Nucleus accumbens (tissue), 56 donors: ENCODE measurements around the gene CBX7.

Experiments used
- DNase-seq, 56 donors: peaks; one replicate each; lab custom pipeline; 2025; lab: John Stamatoyannopoulos, UW

Gene CBX7

GRCh38 chr22:39152511-39153219 is at the start of gene CBX7:
TSS of gene CBX7 (minus strand) at chr22:39152680. CDS start at chr22:39152444, 236 bp downstream.
- peak; percentile 35 to 99 (median 90) for DNase-seq

GRCh38 chr22:39197578-39197977 is 45.1 kb upstream of the CBX7 start:
- DNase-seq, result no peak

- DNase-seq, result no peak
Observed at GRCh38 chr22:39194098-39194497, 41.6 kb upstream of the CBX7 start.

- DNase-seq, result no peak
Observed at GRCh38 chr22:39188809-39189208, 36.3 kb upstream of the CBX7 start.

- peak in 47 of 56 donors; percentile 11 to 79 (median 47) for DNase-seq
Observed at GRCh38 chr22:39185601-39186012, 33.1 kb upstream of the CBX7 start.

GRCh38 chr22:39184586-39185577 is 32.4 kb upstream of the CBX7 start:
- no peak for DNase-seq

- DNase-seq, result peak in 15 of 56 donors; percentile 6 to 47 (median 18)
Observed at GRCh38 chr22:39183991-39184585, 31.6 kb upstream of the CBX7 start.

GRCh38 chr22:39182478-39183030 is 30.1 kb upstream of the CBX7 start:
- DNase-seq, result no peak

- DNase-seq, result no peak
Observed at GRCh38 chr22:39181778-39182177, 29.3 kb upstream of the CBX7 start.

GRCh38 chr22:39181356-39181755 is 28.9 kb upstream of the CBX7 start:
- no peak for DNase-seq

- no peak for DNase-seq
Observed at GRCh38 chr22:39179841-39180335, 27.4 kb upstream of the CBX7 start.

- DNase-seq, result no peak
Observed at GRCh38 chr22:39179401-39179827, 26.9 kb upstream of the CBX7 start.

- DNase-seq, result no peak
Observed at GRCh38 chr22:39178206-39179111, 26.0 kb upstream of the CBX7 start.

GRCh38 chr22:39177791-39178190 is 25.3 kb upstream of the CBX7 start:
- no peak for DNase-seq

GRCh38 chr22:39177456-39177775 is 24.9 kb upstream of the CBX7 start:
- DNase-seq, result no peak

GRCh38 chr22:39176714-39177455 is 24.4 kb upstream of the CBX7 start:
- DNase-seq, result no peak

GRCh38 chr22:39176143-39176713 is 23.7 kb upstream of the CBX7 start:
- no peak for DNase-seq

GRCh38 chr22:39175353-39176142 is 23.1 kb upstream of the CBX7 start:
- no peak for DNase-seq
